ENCODE measurements around the gene CUL4A.

Gene CUL4A

GRCh38 chr13:113186061-113186900 is 23.1 kb upstream of the CUL4A start:
- Histone ChIP-seq H3K4me1 (ENCODE audit: low read length) (no peaks in the 10 kb centered on the region), H2AFZ (ENCODE audit: low read depth, low read length) (no peak overlapping the region), H3K27me3 (ENCODE audit: low read depth, low read length) (no peaks in the 10 kb centered on the region), H3K36me3 (replicated peaks; ENCODE audit: low read depth, low read length) (peaks cover 63% of the 10 kb centered on the region), H3K27ac (ENCODE audit: low read length) (no peak overlapping the region), H3K4me2 (ENCODE audit: low read length) (no peak overlapping the region), H3K79me2 (ENCODE audit: low read length) (peaks cover 10% of the 10 kb centered on the region), H3K9me3 (ENCODE audit: insufficient read depth, low read length) (no peaks in the 10 kb centered on the region), H4K20me1 (ENCODE audit: insufficient read depth, low read length) (0 out of 2 replicates have a peak, but pooled peaks cover 3% of the 10 kb centered on the region), H3K4me3 (ENCODE audit: low read length) (no peak overlapping the region), H3K9ac (ENCODE audit: low read length) (no peak overlapping the region)
- TF ChIP-seq EZH2phosphoT487 (IDR thresholded peaks at IDR 0.05; ENCODE audit: low read depth) (no peak), CTCF (IDR thresholded peaks at IDR 0.05; ENCODE audit: low read depth, low read length) (no peak)

GRCh38 chr13:113187263-113187669 is 22.1 kb upstream of the CUL4A start:
- Histone ChIP-seq H3K79me2 (ENCODE audit: low read length) (peaks cover 10% of the 10 kb centered on the region), H2AFZ (ENCODE audit: low read depth, low read length) (no peak overlapping the region), H3K27me3 (ENCODE audit: low read depth, low read length) (no peaks in the 10 kb centered on the region), H3K9ac (ENCODE audit: low read length) (no peak overlapping the region), H3K36me3 (replicated peaks; ENCODE audit: low read depth, low read length) (peaks cover 62% of the 10 kb centered on the region), H3K4me2 (ENCODE audit: low read length) (no peak overlapping the region), H3K4me3 (ENCODE audit: low read length) (no peak overlapping the region), H4K20me1 (ENCODE audit: insufficient read depth, low read length) (0 out of 2 replicates have a peak, but pooled peaks cover 3% of the 10 kb centered on the region), H3K4me1 (ENCODE audit: low read length) (no peaks in the 10 kb centered on the region), H3K9me3 (ENCODE audit: insufficient read depth, low read length) (no peaks in the 10 kb centered on the region), H3K27ac (ENCODE audit: low read length) (no peak overlapping the region)
- no peak for TF ChIP-seq EZH2phosphoT487 (IDR thresholded peaks at IDR 0.05; ENCODE audit: low read depth)
- TF ChIP-seq CTCF (IDR thresholded peaks at IDR 0.05; ENCODE audit: low read depth, low read length) = no peak

- Histone ChIP-seq H2AFZ (ENCODE audit: low read depth, low read length) (no peak overlapping the region), H3K9me3 (ENCODE audit: insufficient read depth, low read length) (no peaks in the 10 kb centered on the region), H3K36me3 (replicated peaks; ENCODE audit: low read depth, low read length) (peaks cover 69% of the 10 kb centered on the region), H3K79me2 (ENCODE audit: low read length) (peaks cover 10% of the 10 kb centered on the region), H3K9ac (ENCODE audit: low read length) (no peak overlapping the region), H3K4me3 (ENCODE audit: low read length) (no peak overlapping the region), H3K4me1 (ENCODE audit: low read length) (no peaks in the 10 kb centered on the region), H3K4me2 (ENCODE audit: low read length) (no peak overlapping the region), H4K20me1 (ENCODE audit: insufficient read depth, low read length) (0 out of 2 replicates have a peak, but pooled peaks cover 3% of the 10 kb centered on the region), H3K27me3 (ENCODE audit: low read depth, low read length) (no peaks in the 10 kb centered on the region), H3K27ac (ENCODE audit: low read length) (no peak overlapping the region)
- TF ChIP-seq CTCF (IDR thresholded peaks at IDR 0.05; ENCODE audit: low read depth, low read length) (no peak), EZH2phosphoT487 (IDR thresholded peaks at IDR 0.05; ENCODE audit: low read depth) (no peak)
Measured at GRCh38 chr13:113187883-113188665, 21.3 kb upstream of the CUL4A start.

GRCh38 chr13:113190181-113190580 is 19.2 kb upstream of the CUL4A start:
- Histone ChIP-seq H3K4me2 (ENCODE audit: low read length) (no peak overlapping the region), H3K27ac (ENCODE audit: low read length) (no peak overlapping the region), H3K27me3 (ENCODE audit: low read depth, low read length) (no peaks in the 10 kb centered on the region), H2AFZ (ENCODE audit: low read depth, low read length) (no peak overlapping the region), H3K9ac (ENCODE audit: low read length) (no peak overlapping the region), H3K4me3 (ENCODE audit: low read length) (no peak overlapping the region), H3K36me3 (replicated peaks; ENCODE audit: low read depth, low read length) (peaks cover 70% of the 10 kb centered on the region), H4K20me1 (ENCODE audit: insufficient read depth, low read length) (0 out of 2 replicates have a peak, but pooled peaks cover 3% of the 10 kb centered on the region), H3K4me1 (ENCODE audit: low read length) (no peaks in the 10 kb centered on the region), H3K9me3 (ENCODE audit: insufficient read depth, low read length) (no peaks in the 10 kb centered on the region), H3K79me2 (ENCODE audit: low read length) (peaks cover 6% of the 10 kb centered on the region)
- TF ChIP-seq EZH2phosphoT487 (IDR thresholded peaks at IDR 0.05; ENCODE audit: low read depth) (no peak), CTCF (IDR thresholded peaks at IDR 0.05; ENCODE audit: low read depth, low read length) (no peak)

Measured in OCI-LY3 (cell line).